IMR-90 (cell line): ENCODE results near the gene SLC39A11. TPM values are rescaled to one million over a fixed set of nuclear protein-coding genes. Genes with fewer than 3 reads are reported as not detected.

Experiments
- ATAC-seq: fragments of 200-7000 bp; cut with Tn5 transposase; 2 replicates; pipeline ENCODE4 v1.9.1; 2020; ENCODE audit warnings: low read depth, mild to moderate bottlenecking, moderate library complexity
- BruUV-seq: library from RNA; stranded (reverse); fragments of 400-500 nt; replicated peaks from 2 replicates; lab custom pipeline; 2021; lab: Mats Ljungman, UMichigan
- CTCF ChIA-PET: fragments of 300-600 bp; formaldehyde crosslinking; extraction: SDS; loops from one replicate; lab custom pipeline; 2021; ENCODE audit warnings: antibody characterized with exemption; lab: Yijun Ruan, JAX
- POLR2A ChIA-PET: fragments of 300-600 bp; sonication (Branson Sonifier 250); formaldehyde crosslinking; loops from one replicate; lab custom pipeline; 2022; ENCODE audit warnings: antibody characterized with exemption; ENCODE audit not compliant: unreplicated experiment; lab: Charles Lee
- DNase-seq: peaks from one replicate; pipeline ENCODE4 v3.0.0; 2013
- H2AFZ ChIP-seq: replicated peaks from 2 replicates; pipeline ENCODE3; 2013; ENCODE audit warnings: low read length, mild to moderate bottlenecking; ENCODE audit not compliant: poor library complexity
- H2AK5ac ChIP-seq: 2 replicates; pipeline ENCODE4 v1.6.1; 2013; ENCODE audit warnings: low read depth, low read length, inconsistent platforms
- H2AK9ac ChIP-seq: replicated peaks from 2 replicates; pipeline ENCODE3; 2013; ENCODE audit warnings: mild to moderate bottlenecking, low read depth, low read length, moderate library complexity; ENCODE audit not compliant: poor library complexity
- H2BK120ac ChIP-seq: 2 replicates; pipeline ENCODE4 v1.6.1; 2013; ENCODE audit warnings: low read depth, low read length, inconsistent platforms
- H2BK15ac ChIP-seq: 3 replicates; pipeline ENCODE4 v1.6.1; 2013; ENCODE audit warnings: low read depth, low read length, inconsistent platforms
- H2BK20ac ChIP-seq: 2 replicates; pipeline ENCODE4 v1.6.1; 2013; ENCODE audit warnings: low read depth, mild to moderate bottlenecking, inconsistent platforms, low read length, moderate library complexity
- H2BK5ac ChIP-seq: 2 replicates; pipeline ENCODE4 v1.6.1; 2013; ENCODE audit warnings: mild to moderate bottlenecking, low read depth, low read length, inconsistent platforms; ENCODE audit not compliant: poor library complexity, severe bottlenecking
- H3K14ac ChIP-seq: replicated peaks from 2 replicates; pipeline ENCODE4 v1.6.1; 2013; ENCODE audit warnings: low read depth, low read length, inconsistent platforms
- H3K18ac ChIP-seq: 2 replicates; pipeline ENCODE4 v1.6.1; 2013; ENCODE audit warnings: low read depth, low read length, control low read depth
- H3K23ac ChIP-seq: 2 replicates; pipeline ENCODE4 v1.6.1; 2013; ENCODE audit warnings: low read depth, low read length, inconsistent platforms
- H3K27ac ChIP-seq: 2 replicates; pipeline ENCODE4 v1.5.1; 2013; ENCODE audit warnings: mild to moderate bottlenecking, control low read depth, low read length; ENCODE audit not compliant: insufficient read depth
- H3K27me3 ChIP-seq: 2 replicates; pipeline ENCODE4 v1.6.1; 2013; ENCODE audit warnings: low read length; ENCODE audit not compliant: control insufficient read depth, insufficient read depth
- H3K36me3 ChIP-seq: 2 replicates; pipeline ENCODE4 v1.6.1; 2013; ENCODE audit warnings: low read length, mixed read lengths; ENCODE audit not compliant: control insufficient read depth, insufficient read depth
- H3K4ac ChIP-seq: 2 replicates; pipeline ENCODE4 v1.6.1; 2013; ENCODE audit warnings: low read depth, low read length, inconsistent platforms
- H3K4me1 ChIP-seq: 2 replicates; pipeline ENCODE4 v1.6.1; 2013; ENCODE audit warnings: low read length, mixed read lengths; ENCODE audit not compliant: control insufficient read depth, insufficient read depth
- H3K4me2 ChIP-seq: 2 replicates; pipeline ENCODE4 v1.6.1; 2013; ENCODE audit warnings: low read depth, mild to moderate bottlenecking, control low read depth, low read length, moderate library complexity
- H3K4me3 ChIP-seq: 2 replicates; pipeline ENCODE4 v1.5.1; 2013; ENCODE audit warnings: low read depth, mild to moderate bottlenecking, control low read depth, low read length, moderate library complexity; ENCODE audit not compliant: insufficient read depth
- H3K56ac ChIP-seq: 2 replicates; pipeline ENCODE4 v1.6.1; 2013; ENCODE audit warnings: low read length, inconsistent platforms; ENCODE audit not compliant: insufficient read depth; ENCODE audit errors: extremely low read depth
- H3K79me1 ChIP-seq, 2 experiments: 2 replicates each; pipeline ENCODE4 v1.6.1; 2013; ENCODE audit warnings: low read length in 2 of 2, inconsistent platforms in 1 of 2, low read depth in 1 of 2
- H3K9ac ChIP-seq: 2 replicates; pipeline ENCODE4 v1.6.1; 2013; ENCODE audit warnings: low read depth, low read length, control low read depth
- H3K9me1 ChIP-seq: 2 replicates; pipeline ENCODE4 v1.6.1; 2013; ENCODE audit warnings: low read length, inconsistent platforms; ENCODE audit not compliant: insufficient read depth
- H3K9me3 ChIP-seq: 2 replicates; pipeline ENCODE4 v1.6.1; 2013; ENCODE audit warnings: low read length; ENCODE audit not compliant: control insufficient read depth, insufficient read depth
- H4K20me1 ChIP-seq: 2 replicates; pipeline ENCODE4 v1.6.1; 2013; ENCODE audit warnings: low read length, inconsistent platforms; ENCODE audit not compliant: insufficient read depth
- H4K5ac ChIP-seq: 2 replicates; pipeline ENCODE4 v1.6.1; 2013; ENCODE audit warnings: mild to moderate bottlenecking, low read depth, low read length, control low read depth
- H4K8ac ChIP-seq, 2 experiments: 2 replicates each; pipeline ENCODE4 v1.6.1; 2013; ENCODE audit warnings: low read depth in 2 of 2, low read length in 2 of 2, control low read depth in 1 of 2, inconsistent platforms in 1 of 2
- H4K91ac ChIP-seq: 2 replicates; pipeline ENCODE4 v1.6.1; 2013; ENCODE audit warnings: low read depth, low read length, inconsistent platforms; ENCODE audit not compliant: insufficient read depth
- CEBPB ChIP-seq: IDR thresholded peaks from 2 replicates; pipeline ENCODE4 v1.6.1; 2012; ENCODE audit warnings: low read depth, low read length, improper control_type of control experiment
- FOS ChIP-seq: fragments of 150-350 bp; IDR thresholded peaks from 2 replicates; pipeline ENCODE4 v1.6.1; 2016; ENCODE audit warnings: low read depth, low read length
- MAZ ChIP-seq: IDR thresholded peaks from 2 replicates; pipeline ENCODE4 v1.6.1; 2012; ENCODE audit warnings: low read depth, mild to moderate bottlenecking, low read length, improper control_type of control experiment, moderate library complexity, borderline replicate concordance
- MXI1 ChIP-seq: IDR thresholded peaks from 2 replicates; pipeline ENCODE4 v1.6.1; 2012; ENCODE audit warnings: low read depth, mild to moderate bottlenecking, low read length, moderate library complexity, borderline replicate concordance
- NFE2L2 ChIP-seq: fragments of 150-350 bp; IDR thresholded peaks from 2 replicates; pipeline ENCODE4 v1.6.1; 2016; ENCODE audit warnings: low read depth, mild to moderate bottlenecking, low read length
- POLR2A ChIP-seq: IDR thresholded peaks from 2 replicates; pipeline ENCODE4 v1.6.1; 2012; ENCODE audit warnings: mild to moderate bottlenecking, low read depth, low read length
- RAD21 ChIP-seq: IDR thresholded peaks from 2 replicates; pipeline ENCODE4 v1.6.1; 2012; ENCODE audit warnings: low read length, improper control_type of control experiment
- RFX5 ChIP-seq: IDR thresholded peaks from 2 replicates; pipeline ENCODE4 v1.8.0; 2012; ENCODE audit warnings: low read depth, mild to moderate bottlenecking, low read length, moderate library complexity
- SMC3 ChIP-seq: fragments of 150-350 bp; IDR thresholded peaks from 2 replicates; pipeline ENCODE4 v1.6.1; 2016; ENCODE audit warnings: low read depth, mild to moderate bottlenecking, antibody characterized with exemption, low read length, moderate library complexity
- WGBS, 2 experiments: methylation state at CpG; one replicate each; pipeline versions ENCODE4 v1.1.5 to v1.1.7; 2013; ENCODE audit warnings: missing lambda C conversion rate in 2 of 2; ENCODE audit not compliant: insufficient read length in 1 of 2; ENCODE audit errors: extremely low coverage in 2 of 2; 5-methylcytosine and 5-hydroxymethylcytosine counted together
- dilution Hi-C: fragments of 300-500 bp; cut with HindIII; formaldehyde crosslinking; loops from one replicate; pipeline ENCODE4 v1.14.3; 2018; ENCODE audit warnings: low sequenced_read_pairs; ENCODE audit not compliant: unreplicated experiment
- in situ Hi-C: fragments of 300-500 bp; cut with MboI; formaldehyde crosslinking; loops from 3 replicates; pipeline ENCODE4 v1.14.3; 2019; ENCODE audit warnings: low sequenced_read_pairs, inconsistent platforms, mixed read lengths
- intact Hi-C: fragments of 100-400 bp; cut with micrococcal nuclease; formaldehyde crosslinking; loops from 2 replicates; pipeline ENCODE4 v1.10.0; 2022
- polyA plus RNA-seq, 3 experiments: library from polyadenylated mRNA; depleted of rRNA; stranded (reverse); fragments of >200 nt; gene quantifications; 2 replicates each; pipeline ENCODE4 v1.2.3, GENCODE V29; 2012; ENCODE audit warnings: low replicate concordance in 1 of 3
- total RNA-seq: library from RNA; depleted of rRNA; stranded (reverse); fragments of >200 nt; gene quantifications from 2 replicates; pipeline ENCODE4 v1.2.3, GENCODE V29; 2012
- TF ChIP-seq, protein P1 (sequence below): fragments of 150-350 bp; IDR thresholded peaks from 2 replicates; pipeline ENCODE4 v1.6.1; 2017; ENCODE audit warnings: mild to moderate bottlenecking, antibody characterized with exemption, low read length, low read depth
- TF ChIP-seq, protein P2 (sequence below): fragments of 150-350 bp; IDR thresholded peaks from 2 replicates; pipeline ENCODE4 v1.6.1; 2016; ENCODE audit warnings: low read depth, mild to moderate bottlenecking, low read length, moderate library complexity, borderline replicate concordance

Gene SLC39A11
- total and polyA plus RNA-seq, 2 of the 4 experiments (the other 2 are of a cell fraction), result 8.8 to 14.3 TPM

DNA sequence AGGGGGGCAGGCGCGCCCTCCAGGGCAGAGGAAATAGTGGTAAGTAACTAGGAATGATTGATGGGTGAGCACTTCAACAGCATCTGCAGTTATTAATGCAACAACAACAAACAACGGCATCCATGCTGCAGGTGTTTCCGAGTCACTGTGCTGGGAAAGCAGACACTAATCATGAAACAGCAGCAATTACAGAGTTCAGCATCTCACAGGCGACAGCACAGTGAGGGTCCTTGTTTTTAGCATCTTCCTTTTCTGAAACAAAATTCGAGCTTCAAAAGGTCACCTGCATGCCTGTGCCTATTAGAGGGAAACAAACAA is 191.9 kb downstream of the SLC39A11 start:
- Histone ChIP-seq H3K9ac (no peak overlapping the region), H3K56ac (no peak overlapping the region), H3K27me3 (no peaks in the 10 kb centered on the region), H3K23ac (no peak overlapping the region), H4K8ac (no peak overlapping the region), H2BK120ac (no peak overlapping the region), H3K9me1 (no peaks in the 10 kb centered on the region; the same call in 1 of the 2 replicates), H3K4me3 (no peak overlapping the region), H4K91ac (no peak overlapping the region), H3K18ac (no peak overlapping the region), H2AK5ac (no peak overlapping the region), H4K5ac (no peak overlapping the region), H3K79me1 (no peaks in the 10 kb centered on the region), H2BK20ac (no peak overlapping the region), H3K14ac (no peak overlapping the region), H3K27ac (no peak overlapping the region), H2AK9ac (no peak overlapping the region), H3K4ac (no peak overlapping the region), H2BK15ac (no peak overlapping the region), H3K4me1 (no peaks in the 10 kb centered on the region), H3K36me3 (no peaks in the 10 kb centered on the region), H3K9me3 (no peaks in the 10 kb centered on the region), H2BK5ac (no peak overlapping the region), H4K20me1 (no peaks in the 10 kb centered on the region), H2AFZ (no peak overlapping the region), H3K4me2 (no peak overlapping the region)
- in situ Hi-C loops, result no loop called here
- no TSS peak for BruUV-seq
- 67% methylated on average over 2 of the region's 6 CpGs; no CpG with 5 or more reads in 1 of the 2 experiments for WGBS, 2 experiments
- no peak for ATAC-seq
- intact Hi-C loops, result no loop called here
- CTCF ChIA-PET, result no interaction called here
- POLR2A ChIA-PET, result no interaction called here
- dilution Hi-C loops, result no loop called here
- DNase-seq, result peak; percentile 11
- TF ChIP-seq FOS (no peak), SMC3 (no peak), NFE2L2 (no peak), RAD21 (no peak), CEBPB (no peak), MXI1 (no peak), MAZ (no peak), POLR2A (no peak), RFX5 (no peak)
- TF ChIP-seq, protein P1, sequence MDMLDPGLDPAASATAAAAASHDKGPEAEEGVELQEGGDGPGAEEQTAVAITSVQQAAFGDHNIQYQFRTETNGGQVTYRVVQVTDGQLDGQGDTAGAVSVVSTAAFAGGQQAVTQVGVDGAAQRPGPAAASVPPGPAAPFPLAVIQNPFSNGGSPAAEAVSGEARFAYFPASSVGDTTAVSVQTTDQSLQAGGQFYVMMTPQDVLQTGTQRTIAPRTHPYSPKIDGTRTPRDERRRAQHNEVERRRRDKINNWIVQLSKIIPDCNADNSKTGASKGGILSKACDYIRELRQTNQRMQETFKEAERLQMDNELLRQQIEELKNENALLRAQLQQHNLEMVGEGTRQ, result no peak
- TF ChIP-seq, protein P2, sequence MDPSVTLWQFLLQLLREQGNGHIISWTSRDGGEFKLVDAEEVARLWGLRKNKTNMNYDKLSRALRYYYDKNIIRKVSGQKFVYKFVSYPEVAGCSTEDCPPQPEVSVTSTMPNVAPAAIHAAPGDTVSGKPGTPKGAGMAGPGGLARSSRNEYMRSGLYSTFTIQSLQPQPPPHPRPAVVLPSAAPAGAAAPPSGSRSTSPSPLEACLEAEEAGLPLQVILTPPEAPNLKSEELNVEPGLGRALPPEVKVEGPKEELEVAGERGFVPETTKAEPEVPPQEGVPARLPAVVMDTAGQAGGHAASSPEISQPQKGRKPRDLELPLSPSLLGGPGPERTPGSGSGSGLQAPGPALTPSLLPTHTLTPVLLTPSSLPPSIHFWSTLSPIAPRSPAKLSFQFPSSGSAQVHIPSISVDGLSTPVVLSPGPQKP, result no peak
